Dedifferentiated amniotic fluid mesenchymal stem cell (primary cell): ENCODE measurements around the gene ABCC1.
"Not testable (repeated sequence)": the region's sequence is repeated elsewhere in the genome, so short reads cannot be mapped to it uniquely, and the experiment has no call there.

Source experiments
- DNase-seq: peaks from one replicate; pipeline ENCODE4 v3.0.0-alpha.2; 2016; ENCODE audit errors: extremely low spot score

Gene ABCC1

DNA sequence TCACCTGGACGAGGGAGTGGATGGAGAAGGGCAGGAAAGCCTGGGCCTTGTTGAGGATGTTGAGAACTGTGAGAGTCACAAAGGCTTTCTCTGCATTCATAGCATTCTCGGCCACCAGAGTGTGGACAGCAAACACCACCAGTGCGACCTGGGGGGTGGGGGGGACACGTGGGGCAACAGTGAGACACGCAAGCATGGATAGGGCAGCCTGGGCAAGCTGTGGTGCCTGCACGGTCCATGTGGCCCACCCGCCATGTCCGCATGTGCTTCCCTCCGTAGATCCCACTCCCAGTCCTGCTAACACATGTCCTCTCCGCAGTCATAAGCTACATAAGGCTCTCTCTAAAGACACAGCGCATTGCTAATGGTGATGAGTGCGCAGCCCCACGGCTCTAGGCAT is 239.4 kb downstream of the ABCC1 start:
- DNase-seq, result no peak

DNA sequence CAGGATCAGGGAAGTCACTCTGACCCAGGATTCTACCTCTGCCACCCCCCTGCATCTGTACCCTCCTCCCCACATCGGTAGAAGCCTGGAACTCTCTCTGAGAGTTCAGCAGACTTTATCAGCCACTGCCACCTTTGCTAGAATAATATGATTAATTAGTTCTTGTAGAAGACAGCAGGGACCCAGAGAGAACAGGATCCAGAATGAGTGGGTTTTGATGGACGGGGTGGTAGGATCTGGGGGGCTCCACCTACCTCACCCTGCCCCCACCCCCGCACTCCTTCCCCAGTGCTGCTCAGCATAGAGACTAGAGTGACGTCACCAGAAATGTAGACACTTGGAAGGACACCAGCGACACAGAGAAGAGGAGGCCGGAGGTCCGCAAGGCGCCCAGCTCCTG is 240.4 kb downstream of the ABCC1 start:
- no peak for DNase-seq

DNA sequence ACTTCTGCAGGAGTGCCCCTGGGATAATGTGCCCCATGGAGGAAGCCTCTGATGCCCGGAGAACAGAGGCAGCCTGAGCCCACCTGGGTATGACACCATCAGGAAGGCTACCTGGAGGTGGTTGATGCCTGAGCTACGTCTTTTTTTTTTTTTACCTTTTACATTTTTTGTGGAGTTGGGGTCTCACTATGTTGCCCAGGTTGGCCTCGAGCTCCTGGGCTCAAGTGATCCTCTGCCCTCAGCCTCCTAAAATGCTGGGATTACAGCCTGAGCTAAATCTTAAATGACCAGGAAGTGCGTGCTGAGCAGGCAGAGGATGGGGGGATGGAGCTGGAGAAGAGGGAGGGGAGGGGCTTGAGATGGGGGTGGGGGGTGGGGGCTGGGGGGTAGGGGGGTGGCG is 241.1 kb downstream of the ABCC1 start:
- DNase-seq, result peak; percentile 12

DNA sequence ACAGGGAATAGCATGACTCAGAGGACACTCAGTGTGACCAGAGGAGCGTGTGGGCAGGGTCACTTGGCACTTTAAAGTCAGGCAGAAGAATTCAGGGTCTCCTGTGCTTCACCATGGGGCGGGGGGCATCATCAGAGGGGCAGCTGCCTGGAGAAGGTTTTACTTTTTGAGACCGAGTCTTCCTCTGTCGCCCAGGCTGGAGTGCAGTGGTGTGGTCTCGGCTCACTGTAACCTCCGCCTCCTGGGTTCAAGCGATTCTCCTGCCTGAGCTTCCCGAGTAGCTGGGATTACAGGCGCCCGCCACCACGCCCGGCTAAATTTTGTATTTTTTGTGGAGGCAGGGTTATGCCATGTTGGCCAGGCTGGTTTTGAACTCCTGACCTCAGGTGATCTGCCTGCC is 241.6 kb downstream of the ABCC1 start:
- DNase-seq, result not testable (repeated sequence)

DNA sequence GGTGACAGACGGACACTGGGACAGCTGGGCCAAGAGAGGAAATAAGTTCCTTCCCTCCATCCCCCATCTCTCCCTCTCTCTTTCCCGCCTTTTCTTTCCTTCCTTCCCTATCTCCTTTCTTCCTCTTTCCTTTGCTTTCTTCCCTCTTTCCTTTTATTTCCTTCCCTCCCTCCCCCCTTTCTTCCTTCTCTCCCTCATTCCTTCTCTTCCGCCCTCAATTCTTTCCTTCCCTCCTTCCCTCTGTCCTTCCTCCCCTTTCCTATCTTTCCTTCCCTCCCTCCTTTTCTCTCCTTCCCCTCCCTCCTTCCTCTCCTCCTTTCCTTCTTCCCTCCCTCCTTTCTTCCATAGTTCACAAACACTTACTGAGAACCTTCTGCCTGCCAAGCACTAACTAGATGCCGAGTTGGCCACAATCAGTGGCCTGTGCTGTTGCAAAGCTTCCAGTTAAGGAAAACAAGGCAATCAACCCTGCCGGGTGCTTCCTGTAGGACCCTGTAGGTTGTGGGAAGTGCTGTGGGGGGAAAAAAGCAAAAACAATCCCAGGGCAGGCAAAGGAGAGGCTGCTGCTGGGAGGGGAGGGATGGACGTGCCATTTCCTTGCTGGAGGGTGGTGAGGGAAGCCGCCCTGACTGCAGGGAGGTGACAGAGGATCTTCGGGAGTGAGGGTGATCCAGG is 242.2 kb downstream of the ABCC1 start:
- DNase-seq, result peak; percentile 12
